Panc1 (cell line): ENCODE results near the gene PXDN. TPM values are rescaled to one million over a fixed set of nuclear protein-coding genes. Genes with fewer than 3 reads are reported as not detected.
A peak's percentile ranks its signal among the peaks of the same experiment; 100 is the strongest.

ENCODE experiments used
- ATAC-seq: fragments of 200-7000 bp; cut with Tn5 transposase; 2 replicates; pipeline ENCODE4 v1.9.1; 2020; ENCODE audit warnings: mild to moderate bottlenecking, moderate library complexity
- BruUV-seq: library from RNA; stranded (reverse); fragments of 400-500 nt; replicated peaks from 2 replicates; lab custom pipeline; 2021; lab: Mats Ljungman, UMichigan
- CTCF ChIA-PET: fragments of 300-600 bp; sonication (Branson Sonifier 250); formaldehyde crosslinking; loops from one replicate; lab custom pipeline; 2022; ENCODE audit warnings: antibody characterized with exemption; lab: Charles Lee
- POLR2A ChIA-PET: fragments of 300-600 bp; sonication (Branson Sonifier 250); formaldehyde crosslinking; loops from one replicate; lab custom pipeline; 2022; ENCODE audit warnings: antibody characterized with exemption; lab: Charles Lee
- DNase-seq: peaks from one replicate; pipeline ENCODE4 v3.0.0-alpha.2; 2010; ENCODE audit warnings: low read depth, low spot score
- H3K27ac ChIP-seq: 2 replicates; pipeline ENCODE4 v1.5.1; 2011; ENCODE audit warnings: mild to moderate bottlenecking, low read length, inconsistent platforms
- H3K27me3 ChIP-seq: fragments of 200-500 bp; sonication (Bioruptor generic); 2 replicates; pipeline ENCODE4 v1.6.0; 2014; ENCODE audit warnings: low read length, inconsistent platforms; ENCODE audit not compliant: control insufficient read depth, insufficient read depth
- H3K36me3 ChIP-seq: fragments of 200-500 bp; sonication (Bioruptor generic); 2 replicates; pipeline ENCODE4 v1.5.1; 2014; ENCODE audit warnings: inconsistent platforms, mild to moderate bottlenecking, low read length, moderate library complexity; ENCODE audit not compliant: control insufficient read depth, insufficient read depth
- H3K4me1 ChIP-seq: 2 replicates; pipeline ENCODE4 v1.5.1; 2011; ENCODE audit warnings: inconsistent platforms, mild to moderate bottlenecking, low read length, moderate library complexity; ENCODE audit not compliant: control insufficient read depth, insufficient read depth
- H3K4me3 ChIP-seq, 2 experiments: 2 replicates each; pipeline ENCODE4 v1.5.1; 2011 to 2012; ENCODE audit warnings: low read depth in 2 of 2, low read length in 2 of 2, mild to moderate bottlenecking in 2 of 2, inconsistent platforms in 1 of 2, moderate library complexity in 1 of 2
- H3K9me3 ChIP-seq: fragments of 200-500 bp; sonication (Bioruptor generic); 2 replicates; pipeline ENCODE4 v1.5.1; 2014; ENCODE audit warnings: low read depth, mild to moderate bottlenecking, inconsistent platforms, low read length, moderate library complexity; ENCODE audit not compliant: control insufficient read depth, insufficient read depth
- CTCF ChIP-seq: fragments of 450-650 bp; IDR thresholded peaks from 2 replicates; pipeline ENCODE4 v1.5.1; 2017; ENCODE audit warnings: mild to moderate bottlenecking
- POLR2AphosphoS5 ChIP-seq: IDR thresholded peaks from 2 replicates; pipeline ENCODE4 v1.6.1; 2012; ENCODE audit warnings: mild to moderate bottlenecking, low read depth, low read length, moderate library complexity
- REST ChIP-seq, 2 experiments: IDR thresholded peaks; 2 replicates each; pipeline ENCODE4 v1.6.1; 2011 to 2012; ENCODE audit warnings: low read depth in 2 of 2, control low read depth in 1 of 2, low read length in 1 of 2, mild to moderate bottlenecking in 1 of 2, moderate library complexity in 1 of 2; ENCODE audit not compliant: insufficient read depth in 1 of 2
- SIN3A ChIP-seq: IDR thresholded peaks from 2 replicates; pipeline ENCODE4 v1.6.1; 2012; ENCODE audit warnings: low read depth, mild to moderate bottlenecking, low read length, moderate library complexity, borderline replicate concordance; ENCODE audit not compliant: insufficient read depth
- TCF7L2 ChIP-seq: IDR thresholded peaks from 2 replicates; pipeline ENCODE4 v1.6.1; 2011; ENCODE audit warnings: mild to moderate bottlenecking, low read depth, low read length, inconsistent platforms
- in situ Hi-C: cut with HindIII; loops from 2 replicates; pipeline ENCODE4 v1.10.0; 2016; ENCODE audit warnings: low sequenced_read_pairs, low pct_unique_long_range_greater_than_20kb
- intact Hi-C: fragments of 100-400 bp; cut with micrococcal nuclease; formaldehyde crosslinking; loops from one replicate; pipeline ENCODE4 v1.10.0; 2022; ENCODE audit not compliant: unreplicated experiment
- total RNA-seq: library from RNA; stranded (reverse); gene quantifications from one replicate; pipeline ENCODE4 v1.2.1, GENCODE V29; 2021; ENCODE audit not compliant: unreplicated experiment

PXDN gene
- total RNA-seq, 1 experiment from 2014 or later: 2.5 TPM

- ChIA-PET POLR2A (no interaction called here), CTCF (interaction anchor here (0.6 to 1.2 kb wide), 2 partner anchors 71 to 119 kb away, joined by 3 read pairs; no protein-coding TSS in a partner anchor)
- TF ChIP-seq CTCF: no peak
- TF ChIP-seq SIN3A: no peak
- TF ChIP-seq POLR2AphosphoS5: peak; percentile 88; the same call in 1 of the 2 replicates
- TF ChIP-seq TCF7L2: peak; percentile 80; the same call in 1 of the 2 replicates
- TF ChIP-seq REST (IDR thresholded peaks at IDR 0.05; ENCODE audit: insufficient read depth in 1 of 2, low read depth in 2 of 2, low read length in 1 of 2): no peak
- Histone ChIP-seq H3K36me3 (no peaks in the 10 kb centered on the region), H3K27ac (peak overlapping the region; percentile 99), H3K27me3 (no peaks in the 10 kb centered on the region), H3K4me3 (no peak overlapping the region), H3K4me1 (peaks cover 50% of the 10 kb centered on the region), H3K9me3 (peaks cover 13% of the 10 kb centered on the region; the same call in 1 of the 2 replicates)
- DNase-seq (no peak), ATAC-seq (peak; percentile 80)
- intact Hi-C loops: loop anchor here (10.0 kb wide), 1 partner anchor 133 kb away; no protein-coding TSS in a partner anchor
- no TSS peak for BruUV-seq
- in situ Hi-C loops: no loop called here
These were observed 112.9 kb downstream of the PXDN start for GRCh38 chr2:1631292-1632001.

- BruUV-seq: no TSS peak
- ATAC-seq: no peak
- Histone ChIP-seq H3K4me1 (peaks cover 58% of the 10 kb centered on the region), H3K9me3 (peaks cover 13% of the 10 kb centered on the region; the same call in 1 of the 2 replicates), H3K27me3 (no peaks in the 10 kb centered on the region), H3K27ac (peak overlapping the region; percentile 99), H3K36me3 (no peaks in the 10 kb centered on the region), H3K4me3 (no peak overlapping the region)
- TF ChIP-seq POLR2AphosphoS5: no peak
- TF ChIP-seq SIN3A: no peak
- TF ChIP-seq CTCF: no peak
- no peak for TF ChIP-seq REST (IDR thresholded peaks at IDR 0.05; ENCODE audit: insufficient read depth in 1 of 2, low read depth in 2 of 2, low read length in 1 of 2)
- no peak for TF ChIP-seq TCF7L2
- POLR2A ChIA-PET: no interaction called here
- CTCF ChIA-PET: no interaction called here
- in situ Hi-C loops (no loop called here), intact Hi-C loops (no loop called here)
- no peak for DNase-seq
These were observed 115.4 kb downstream of the PXDN start for GRCh38 chr2:1628893-1629292.
